Neural cell (in vitro differentiated cells): ENCODE measurements around the gene TYK2. TPM values are rescaled to one million over a fixed set of nuclear protein-coding genes. Genes with fewer than 3 reads are reported as not detected.

Experiments
- H2AFZ ChIP-seq: fragments of 200-600, 300-800 bp; sonication (generic), shearing (Covaris generic); 2 replicates; pipeline ENCODE4 v1.6.0; 2014; ENCODE audit warnings: low read depth, mild to moderate bottlenecking, antibody characterized with exemption, low read length, moderate library complexity
- H3F3A ChIP-seq: fragments of 200-600 bp; shearing (Covaris generic); 2 replicates; pipeline ENCODE4 v1.6.1; 2016; ENCODE audit warnings: mild to moderate bottlenecking, moderate library complexity, mixed read lengths, antibody characterized with exemption, low read length; ENCODE audit not compliant: insufficient read depth, poor library complexity, severe bottlenecking
- H3K27ac ChIP-seq: fragments of 200-600, 300-800 bp; sonication (generic), shearing (Covaris generic); 2 replicates; pipeline ENCODE4 v1.5.1; 2014; ENCODE audit warnings: mild to moderate bottlenecking, low read length, moderate library complexity
- H3K27me3 ChIP-seq: fragments of 300-800, 200-600 bp; sonication (generic), shearing (Covaris generic); 2 replicates; pipeline ENCODE4 v1.6.0; 2014; ENCODE audit warnings: mild to moderate bottlenecking, low read depth, low read length, moderate library complexity; ENCODE audit not compliant: insufficient read depth
- H3K36me3 ChIP-seq: fragments of 300-800, 200-600 bp; sonication (generic), shearing (Covaris generic); 2 replicates; pipeline ENCODE4 v1.5.1; 2014; ENCODE audit warnings: mild to moderate bottlenecking, antibody characterized with exemption, low read length, moderate library complexity; ENCODE audit not compliant: insufficient read depth
- H3K4me2 ChIP-seq: fragments of 300-800, 200-600 bp; sonication (generic), shearing (Covaris generic); 2 replicates; pipeline ENCODE4 v1.6.0; 2014; ENCODE audit warnings: mild to moderate bottlenecking, low read length
- H3K4me3 ChIP-seq: fragments of 300-800, 200-600 bp; sonication (generic), shearing (Covaris generic); 2 replicates; pipeline ENCODE4 v1.5.1; 2014; ENCODE audit warnings: mild to moderate bottlenecking, low read length, moderate library complexity
- H3K79me2 ChIP-seq: fragments of 200-600 bp; shearing (Covaris generic); replicated peaks from 2 replicates; pipeline ENCODE4 v1.6.0; 2014; ENCODE audit warnings: mild to moderate bottlenecking, low read length, moderate library complexity; ENCODE audit not compliant: insufficient read depth
- H3K9ac ChIP-seq: fragments of 300-800, 200-600 bp; sonication (generic), shearing (Covaris generic); 2 replicates; pipeline ENCODE4 v1.6.1; 2016; ENCODE audit warnings: mild to moderate bottlenecking, low read length, mixed read lengths
- H3K9me2 ChIP-seq: fragments of 200-600 bp; shearing (Covaris generic); 2 replicates; pipeline ENCODE4 v1.6.1; 2016; ENCODE audit warnings: mild to moderate bottlenecking, low read length, mixed read lengths; ENCODE audit not compliant: insufficient read depth
- H3K9me3 ChIP-seq: fragments of 200-600, 300-800 bp; sonication (generic), shearing (Covaris generic); 2 replicates; pipeline ENCODE4 v1.6.1; 2016; ENCODE audit warnings: mild to moderate bottlenecking, mixed run types, low read length, moderate library complexity, mixed read lengths
- H4K20me1 ChIP-seq: fragments of 200-600 bp; shearing (Covaris generic); 2 replicates; pipeline ENCODE4 v1.6.1; 2016; ENCODE audit warnings: mild to moderate bottlenecking, mixed run types; ENCODE audit not compliant: insufficient read depth
- CTCF ChIP-seq: fragments of 450-650 bp; IDR thresholded peaks from 2 replicates; pipeline ENCODE4 v1.5.1; 2014; ENCODE audit warnings: antibody characterized with exemption, mild to moderate bottlenecking, moderate library complexity; ENCODE audit not compliant: poor library complexity, severe bottlenecking
- EP300 ChIP-seq: fragments of 450-650 bp; conservative IDR thresholded peaks from 2 replicates; pipeline ENCODE4 v1.6.1; 2014; ENCODE audit warnings: antibody characterized with exemption, mild to moderate bottlenecking, moderate library complexity; ENCODE audit not compliant: poor library complexity, severe bottlenecking
- EZH2 ChIP-seq: fragments of 200-600, 300-800 bp; shearing (Covaris generic), sonication (generic); IDR thresholded peaks from 2 replicates; pipeline ENCODE4 v1.6.1; 2014; ENCODE audit warnings: antibody characterized with exemption, low read length, borderline replicate concordance, mild to moderate bottlenecking; ENCODE audit not compliant: insufficient read depth, poor library complexity, severe bottlenecking
- MXI1 ChIP-seq: fragments of 450-650 bp; conservative IDR thresholded peaks from 2 replicates; pipeline ENCODE4 v1.6.1; 2014; ENCODE audit warnings: antibody characterized with exemption, mild to moderate bottlenecking; ENCODE audit not compliant: poor library complexity, severe bottlenecking
- POLR2AphosphoS5 ChIP-seq: IDR thresholded peaks from 2 replicates; pipeline ENCODE4 v1.6.1; 2012
- RAD21 ChIP-seq: fragments of 450-650 bp; conservative IDR thresholded peaks from 2 replicates; pipeline ENCODE4 v1.6.1; 2014; ENCODE audit warnings: antibody characterized with exemption, mild to moderate bottlenecking, moderate library complexity
- REST ChIP-seq: IDR thresholded peaks from 2 replicates; pipeline ENCODE4 v1.6.1; 2012; ENCODE audit warnings: borderline replicate concordance
- SMC3 ChIP-seq: fragments of 450-650 bp; conservative IDR thresholded peaks from 2 replicates; pipeline ENCODE4 v1.6.1; 2014; ENCODE audit warnings: antibody characterized with exemption, mild to moderate bottlenecking, moderate library complexity; ENCODE audit not compliant: poor library complexity
- TAF1 ChIP-seq: IDR thresholded peaks from 2 replicates; pipeline ENCODE4 v1.6.1; 2012; ENCODE audit warnings: low read depth
- polyA plus RNA-seq: library from polyadenylated mRNA; depleted of rRNA; stranded (reverse); fragments of >200 nt; gene quantifications from 2 replicates; pipeline ENCODE4 v1.2.3, GENCODE V29; 2014

The TYK2 gene
- polyA plus RNA-seq, 1 donor from 2014 or later: 95.8 TPM

- Histone ChIP-seq H3K4me3 (no peak overlapping the region), H3K36me3 (no peaks in the 10 kb centered on the region), H4K20me1 (no peaks in the 10 kb centered on the region), H3K27ac (no peak overlapping the region), H3K9me2 (no peaks in the 10 kb centered on the region), H2AFZ (no peak overlapping the region), H3F3A (no peaks in the 10 kb centered on the region), H3K79me2 (no peaks in the 10 kb centered on the region), H3K9ac (no peak overlapping the region), H3K4me2 (no peak overlapping the region), H3K9me3 (no peaks in the 10 kb centered on the region), H3K27me3 (no peaks in the 10 kb centered on the region)
- TF ChIP-seq REST: no peak
- no peak for TF ChIP-seq RAD21
- no peak for TF ChIP-seq TAF1
- no peak for TF ChIP-seq SMC3
- no peak for TF ChIP-seq POLR2AphosphoS5
- TF ChIP-seq CTCF: no peak
These were observed 9.5 kb upstream of the TYK2 start for GRCh38 chr19:10389863-10390262.

GRCh38 chr19:10388957-10389356 lies 8.6 kb upstream of the TYK2 start:
- TF ChIP-seq CTCF (peak; percentile 90), RAD21 (peak; percentile 82), MXI1 (no peak), EP300 (no peak), EZH2 (no peak), SMC3 (peak; percentile 91)
- no peak overlapping the region for H2AFZ ChIP-seq
- H3K79me2 ChIP-seq: no peaks in the 10 kb centered on the region
- no peak overlapping the region for H3K4me2 ChIP-seq
- H3K27ac ChIP-seq: no peak overlapping the region
- H3K9me2 ChIP-seq: no peaks in the 10 kb centered on the region
- no peak overlapping the region for H3K4me3 ChIP-seq
- no peaks in the 10 kb centered on the region for H3K9me3 ChIP-seq
- H3K27me3 ChIP-seq: no peaks in the 10 kb centered on the region
- no peak overlapping the region for H3K9ac ChIP-seq
- H3K36me3 ChIP-seq: no peaks in the 10 kb centered on the region
- no peaks in the 10 kb centered on the region for H4K20me1 ChIP-seq
- H3F3A ChIP-seq: no peaks in the 10 kb centered on the region
